ENCODE results near the gene MALRD1. TPM values are rescaled to one million over a fixed set of nuclear protein-coding genes. Genes with fewer than 3 reads are reported as not detected.
"Not testable (repeated sequence)": the region's sequence is repeated elsewhere in the genome, so short reads cannot be mapped to it uniquely, and the experiment has no call there.

The MALRD1 gene
- total RNA-seq, 1 donor from 2014 or later: not detected

DNA sequence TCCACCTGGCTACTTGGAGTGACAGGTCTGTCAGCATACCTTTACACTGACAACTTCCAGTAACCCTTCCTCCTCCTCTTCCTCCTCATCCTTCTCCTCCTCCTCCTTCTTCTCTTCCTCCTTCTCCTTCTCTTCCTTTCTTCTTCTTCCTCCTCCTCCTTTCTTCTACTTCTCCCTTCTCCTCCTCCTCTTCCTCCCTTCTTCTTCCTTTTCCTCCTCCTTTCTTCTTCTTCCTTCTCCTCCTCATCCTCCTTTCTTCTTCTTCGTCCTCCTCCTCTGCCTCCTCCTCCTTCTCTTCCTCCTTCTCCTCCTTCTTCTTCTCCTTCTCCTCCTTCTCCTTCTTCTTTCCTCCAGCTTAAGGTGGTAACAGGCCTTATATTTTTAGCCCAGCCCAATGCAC, 658.3 kb downstream of the MALRD1 start:
- DNase-seq (ENCODE audit: low read depth): no peak

DNA sequence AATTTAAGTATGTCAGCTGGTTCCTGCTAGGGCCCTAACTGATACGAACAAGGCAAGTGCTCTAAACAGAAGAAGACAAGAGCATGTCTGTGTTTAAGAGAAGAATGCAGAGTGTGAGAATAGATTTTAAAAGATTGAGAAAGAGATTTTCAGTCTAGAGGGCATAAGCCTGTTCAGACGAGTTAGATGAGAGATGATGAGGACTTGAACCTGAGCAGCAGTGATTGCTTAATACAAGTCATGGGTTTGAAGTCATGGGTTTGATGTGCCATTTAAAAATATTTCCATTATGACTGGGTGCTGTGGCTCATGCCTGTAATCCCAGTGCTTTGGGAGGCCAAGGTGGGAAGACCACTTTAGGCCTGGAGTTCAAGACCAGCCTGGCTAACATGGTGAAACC, 658.8 kb downstream of the MALRD1 start:
- no peak for DNase-seq (ENCODE audit: low read depth)

DNA sequence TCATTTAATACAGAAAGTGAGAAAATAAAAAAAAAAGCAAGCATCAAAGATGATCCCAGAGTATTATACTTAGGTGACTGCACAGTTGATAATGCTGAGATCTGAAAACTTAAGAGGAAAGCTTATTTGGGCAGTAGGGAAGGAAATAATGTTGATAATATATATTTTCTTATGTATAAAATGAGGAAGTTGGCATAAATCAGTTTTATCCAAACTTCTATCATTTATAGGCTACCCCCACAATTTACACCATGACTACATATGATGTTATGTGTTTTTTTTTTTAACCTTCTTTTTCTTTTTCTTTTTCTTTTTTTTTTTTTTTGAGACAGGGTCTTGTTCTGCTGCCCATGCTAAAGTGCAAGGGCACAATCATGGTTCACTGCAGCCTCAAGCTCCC, 659.4 kb downstream of the MALRD1 start:
- no peak for DNase-seq (ENCODE audit: low read depth)

DNA sequence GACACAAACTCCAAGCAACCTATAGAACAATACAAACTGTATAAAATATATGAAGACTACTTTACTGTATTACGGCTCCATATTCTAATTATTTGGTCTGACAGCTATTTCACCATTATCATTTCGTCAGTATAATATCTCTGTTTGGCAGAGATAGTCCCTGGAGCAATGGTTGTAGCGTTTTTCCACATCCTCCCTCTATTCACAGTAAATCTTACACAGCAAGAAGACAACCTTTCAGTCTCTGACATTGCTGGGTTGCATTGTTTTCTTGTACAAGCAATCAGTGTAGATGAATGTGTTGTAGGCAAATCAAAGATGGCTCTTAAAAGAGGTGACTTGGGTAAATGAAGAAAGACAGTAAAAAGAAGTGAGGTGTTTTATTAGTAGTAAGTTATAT, 662.0 kb downstream of the MALRD1 start:
- DNase-seq (ENCODE audit: low read depth): no peak

DNA sequence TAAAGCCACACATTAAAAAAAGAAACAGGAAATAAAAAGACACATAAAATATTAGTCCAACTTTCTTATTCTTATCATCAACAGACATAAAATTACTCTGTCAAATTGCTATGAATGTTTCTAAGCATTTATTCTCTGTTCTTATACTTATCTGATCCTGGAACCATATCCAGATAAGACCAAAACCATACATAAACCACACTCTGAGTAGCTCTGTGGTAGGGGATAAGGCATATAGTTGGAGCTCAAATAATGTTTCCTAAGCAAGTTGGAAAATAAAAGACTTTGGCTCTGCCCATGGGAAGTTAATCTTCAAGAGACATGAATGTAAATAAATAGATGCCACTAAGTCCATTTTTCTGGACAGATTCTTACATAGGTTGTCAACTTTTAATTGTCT, 664.6 kb downstream of the MALRD1 start:
- no peak for DNase-seq (ENCODE audit: low read depth)

DNA sequence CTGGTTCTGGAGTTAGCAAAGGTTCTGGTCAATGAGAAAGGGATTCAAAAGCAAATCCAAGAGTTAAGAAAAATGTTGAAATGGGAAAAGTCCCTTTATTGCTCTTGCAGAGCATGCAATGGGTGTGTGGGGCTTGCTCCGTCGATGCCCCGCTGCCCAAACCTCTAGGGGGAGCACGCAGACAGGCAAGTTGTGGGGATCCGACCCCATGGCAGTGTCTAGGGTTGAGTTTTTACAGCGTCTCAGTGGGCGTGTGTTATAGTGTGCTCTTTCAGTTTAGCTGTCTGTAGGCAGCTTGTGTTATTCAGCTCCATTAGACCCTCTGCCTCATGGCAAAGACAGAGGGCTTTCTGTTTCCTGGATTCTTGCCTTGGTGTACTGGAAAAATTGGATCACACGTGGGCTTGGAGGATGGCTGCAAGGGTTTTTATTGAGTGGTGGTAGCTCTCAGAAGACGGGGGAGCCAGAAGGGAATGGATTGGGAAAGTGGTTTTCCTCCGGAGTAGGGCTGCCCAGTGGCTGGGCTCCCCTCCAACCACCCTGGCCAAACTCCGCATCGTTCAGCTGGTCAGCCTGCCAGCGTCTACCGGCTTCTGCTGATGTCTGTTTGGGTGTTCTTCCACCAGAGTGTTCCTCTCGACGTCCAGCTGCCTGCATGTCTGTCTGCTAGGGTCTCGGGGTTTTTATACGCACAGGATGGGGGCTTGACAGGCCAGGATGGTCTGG, 665.4 kb downstream of the MALRD1 start:
- no peak for DNase-seq (ENCODE audit: low read depth)

DNA sequence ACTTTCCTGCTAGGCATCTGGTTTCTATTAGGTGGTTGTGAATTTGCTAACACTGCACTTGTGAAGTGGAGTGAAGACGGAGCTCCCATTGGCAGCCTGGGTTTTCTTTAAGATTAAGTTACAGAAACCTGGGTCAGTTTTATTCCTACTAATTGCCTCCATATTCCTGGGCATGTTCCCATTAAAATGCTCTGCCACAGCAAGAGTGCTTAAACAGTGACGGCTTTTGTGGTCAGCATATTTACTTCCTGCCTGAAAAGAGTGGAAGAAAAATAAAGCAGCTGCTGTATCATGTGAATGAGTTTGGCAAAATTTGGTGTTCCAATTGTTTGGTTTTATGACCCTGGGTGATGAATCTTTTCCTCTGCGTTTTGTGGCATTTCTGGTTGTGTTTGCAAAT, 670.7 kb downstream of the MALRD1 start:
- peak; percentile 86 for DNase-seq (ENCODE audit: low read depth)

DNA sequence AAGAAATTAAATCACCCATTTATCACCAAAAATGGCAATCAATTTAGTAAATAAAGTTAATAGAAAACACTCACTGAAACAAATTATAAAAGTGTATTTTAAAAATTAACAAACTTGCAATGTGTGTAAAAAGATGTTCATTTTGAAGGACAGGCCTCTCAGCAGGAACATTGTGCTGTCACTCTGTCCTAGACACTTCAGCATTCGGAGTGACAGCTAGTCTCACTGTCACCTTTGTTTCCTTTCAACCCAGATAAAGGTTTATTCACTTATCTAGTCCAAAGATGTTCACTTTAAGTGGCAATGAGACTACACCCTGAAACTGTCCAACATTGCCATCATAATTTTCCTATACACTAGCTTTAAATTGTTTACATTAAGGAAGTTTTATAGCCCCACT, 675.7 kb downstream of the MALRD1 start:
- DNase-seq (ENCODE audit: low read depth): no peak

DNA sequence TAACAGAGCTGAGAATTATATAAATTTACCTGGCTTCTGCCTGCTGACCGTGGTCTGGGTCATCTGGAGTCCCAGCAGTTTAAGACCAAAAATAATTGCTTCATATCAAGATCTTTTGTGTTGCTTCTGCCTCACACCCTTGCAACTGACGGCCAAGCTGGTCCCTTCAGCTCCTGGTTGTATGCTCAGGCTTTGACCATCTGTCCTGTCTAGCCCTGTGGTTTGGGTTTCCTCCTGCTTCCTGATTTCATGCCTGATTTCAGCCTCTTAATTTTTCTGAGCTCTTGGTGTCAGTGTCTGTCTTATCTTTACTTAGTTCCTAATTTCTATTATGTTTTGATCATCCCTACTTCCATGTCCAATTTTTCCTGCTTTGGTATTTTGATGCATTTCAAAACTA, 679.8 kb downstream of the MALRD1 start:
- DNase-seq (ENCODE audit: low read depth): peak; percentile 49

DNA sequence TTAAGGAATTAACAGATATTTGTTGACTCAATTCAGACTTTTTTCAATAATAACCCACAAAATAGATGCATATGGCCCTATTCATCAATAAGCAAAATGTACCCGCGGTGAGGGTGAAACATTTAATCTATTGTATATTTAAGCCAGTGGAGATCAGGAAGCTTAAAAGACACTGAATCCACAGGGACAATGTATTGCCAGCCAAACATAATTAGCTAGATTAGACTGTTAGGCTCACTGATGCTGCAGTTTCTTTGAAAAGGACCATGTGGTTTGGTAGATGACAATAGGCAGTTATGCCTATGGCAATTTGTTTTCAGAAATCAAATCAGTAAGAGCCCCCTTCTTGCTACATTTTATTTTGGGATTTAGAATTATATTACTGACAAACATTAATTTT, 680.4 kb downstream of the MALRD1 start:
- DNase-seq (ENCODE audit: low read depth): no peak

DNA sequence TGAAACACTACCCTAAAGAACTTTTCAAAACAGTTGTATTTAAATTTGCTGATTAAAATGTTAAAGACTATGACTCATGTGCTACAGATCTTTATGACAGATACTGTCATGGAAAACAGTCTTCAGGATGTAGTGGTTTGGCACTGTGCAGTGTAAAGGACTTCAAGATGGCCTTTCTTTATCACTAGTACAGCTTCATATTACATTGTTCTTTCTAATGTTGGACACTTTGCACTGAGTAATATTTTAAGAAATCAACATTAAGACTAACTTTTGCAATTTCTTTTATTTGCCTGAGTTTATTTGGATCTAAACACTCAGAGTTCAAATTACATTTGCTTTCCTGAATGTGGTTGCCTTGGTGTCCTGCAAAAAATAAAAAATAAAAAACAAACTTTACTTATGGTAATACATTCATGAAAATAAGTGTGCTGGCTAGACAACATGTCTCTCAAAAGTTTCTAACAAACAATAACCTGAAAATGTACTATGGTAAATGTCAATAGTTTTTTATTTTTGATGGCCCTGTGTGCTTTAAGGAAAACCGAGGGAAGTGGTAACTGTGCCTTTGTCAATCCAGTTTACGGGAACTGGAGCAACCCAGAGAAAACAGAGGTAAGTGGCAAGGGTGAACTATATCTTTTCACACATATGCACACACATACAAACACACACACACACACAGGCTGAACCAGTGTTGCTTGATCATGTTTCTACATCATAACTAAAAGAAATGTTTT, 681.7 kb downstream of the MALRD1 start:
- no peak for DNase-seq (ENCODE audit: low read depth)

DNA sequence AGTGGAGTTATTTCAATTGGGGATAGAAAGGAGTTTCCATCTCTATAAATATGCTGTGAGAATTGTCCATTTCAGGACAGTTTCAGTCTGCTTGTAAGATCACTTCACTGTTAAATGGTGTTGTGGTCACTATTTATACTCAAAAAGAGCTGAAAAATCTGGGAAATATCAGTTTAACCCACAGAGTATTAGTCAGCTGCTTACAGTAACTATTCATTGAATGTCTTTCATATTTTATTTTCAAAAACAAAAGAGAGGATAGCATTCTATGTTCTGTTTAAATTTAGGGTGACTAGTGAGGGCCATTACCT, 682.3 kb downstream of the MALRD1 start:
- DNase-seq (ENCODE audit: low read depth): peak; percentile 45

DNA sequence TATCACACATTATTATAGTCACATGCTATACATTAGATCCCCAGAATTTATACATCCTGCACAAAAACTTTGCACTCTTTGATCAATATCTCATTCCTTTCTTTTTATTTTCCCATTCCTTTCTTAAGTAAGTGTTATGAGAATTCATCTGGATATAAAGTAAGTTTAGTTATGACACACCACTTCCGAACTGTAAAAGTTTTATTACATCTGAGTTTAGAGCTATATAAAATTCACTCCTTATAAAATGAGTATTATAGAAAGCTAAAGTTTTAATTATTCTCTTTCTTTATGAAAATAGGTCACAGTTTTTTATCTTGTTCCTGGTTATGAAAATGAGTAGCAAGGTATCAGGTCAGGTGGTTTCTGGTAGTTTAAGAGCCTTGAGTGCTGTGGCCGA, 683.0 kb downstream of the MALRD1 start:
- no peak for DNase-seq (ENCODE audit: low read depth)

DNA sequence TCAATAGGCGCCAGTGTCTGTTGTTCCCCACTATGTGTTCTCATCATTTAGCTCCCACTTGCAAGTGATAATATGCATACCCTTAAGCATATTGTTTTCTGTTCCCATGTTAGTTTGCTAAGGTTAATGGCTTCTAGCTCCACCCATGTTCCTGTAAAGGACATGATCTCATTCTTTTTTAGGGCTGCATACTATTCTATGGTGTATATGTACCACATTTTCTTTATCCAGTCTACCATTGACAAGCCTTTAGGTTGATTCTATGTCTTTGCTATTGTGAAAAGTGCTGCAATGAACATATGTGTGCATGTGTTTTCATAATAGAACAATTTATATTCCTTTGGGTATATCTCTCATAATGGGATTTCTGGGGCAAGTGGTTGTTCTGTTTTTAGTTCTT, 689.8 kb downstream of the MALRD1 start:
- DNase-seq (ENCODE audit: low read depth): no peak

DNA sequence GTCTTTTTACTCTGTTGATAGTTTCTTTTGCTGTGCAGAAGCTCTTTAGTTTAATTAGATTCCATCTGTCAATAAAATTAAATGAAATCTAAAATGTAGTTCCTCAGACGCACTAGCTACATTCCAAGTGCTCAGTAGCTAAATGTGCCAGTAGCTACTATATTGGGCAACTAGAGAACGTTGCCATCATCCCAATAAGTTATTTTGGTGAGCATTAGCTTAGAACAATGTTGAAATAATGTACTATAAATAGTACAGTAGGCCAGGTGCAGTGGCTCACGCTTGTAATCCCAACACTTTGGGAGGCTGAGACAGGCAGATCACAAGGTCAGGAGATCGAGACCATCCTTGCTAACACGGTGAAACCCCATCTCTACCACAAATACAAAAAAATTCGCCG, 690.6 kb downstream of the MALRD1 start:
- peak; percentile 70 for DNase-seq (ENCODE audit: low read depth)

DNA sequence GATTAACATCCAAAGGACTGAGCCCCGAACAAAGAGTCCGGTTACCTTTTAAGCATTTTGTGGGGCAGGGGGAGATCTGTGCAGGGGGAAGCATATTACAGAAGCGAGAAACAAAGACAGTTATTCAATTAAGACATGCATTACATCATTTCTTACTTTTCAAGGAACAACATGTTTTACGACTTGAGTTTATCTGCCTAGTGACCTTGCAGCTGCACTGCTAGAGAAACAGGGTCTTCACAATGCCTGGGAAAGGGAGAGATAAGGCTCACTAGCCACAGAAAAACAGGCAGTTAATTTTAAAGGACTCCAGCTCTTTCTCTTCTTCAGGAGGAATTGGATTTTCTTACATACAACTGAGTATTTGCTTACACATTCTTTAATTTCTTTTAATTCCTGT, 693.5 kb downstream of the MALRD1 start:
- not testable (repeated sequence) for DNase-seq (ENCODE audit: low read depth)

DNA sequence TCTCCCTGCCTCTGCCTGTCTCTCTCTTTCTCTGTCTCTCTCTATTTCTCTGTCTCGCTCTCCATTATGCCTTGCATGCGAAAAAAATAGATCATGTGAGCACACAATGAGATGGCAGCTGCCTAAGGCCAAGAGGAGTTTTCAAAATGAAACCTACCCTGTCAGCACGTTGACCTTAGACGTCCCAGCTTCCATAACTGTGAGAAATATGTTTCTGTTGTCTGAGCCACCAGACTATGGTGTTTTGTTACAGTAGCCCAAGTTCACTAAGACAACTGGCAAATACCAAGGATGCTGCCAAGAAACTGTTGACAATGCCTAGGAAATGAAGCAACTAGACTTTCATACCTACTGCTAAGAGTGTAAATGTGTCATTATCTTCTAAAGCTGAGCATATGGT, 697.1 kb downstream of the MALRD1 start:
- peak; percentile 90 for DNase-seq (ENCODE audit: low read depth)

DNA sequence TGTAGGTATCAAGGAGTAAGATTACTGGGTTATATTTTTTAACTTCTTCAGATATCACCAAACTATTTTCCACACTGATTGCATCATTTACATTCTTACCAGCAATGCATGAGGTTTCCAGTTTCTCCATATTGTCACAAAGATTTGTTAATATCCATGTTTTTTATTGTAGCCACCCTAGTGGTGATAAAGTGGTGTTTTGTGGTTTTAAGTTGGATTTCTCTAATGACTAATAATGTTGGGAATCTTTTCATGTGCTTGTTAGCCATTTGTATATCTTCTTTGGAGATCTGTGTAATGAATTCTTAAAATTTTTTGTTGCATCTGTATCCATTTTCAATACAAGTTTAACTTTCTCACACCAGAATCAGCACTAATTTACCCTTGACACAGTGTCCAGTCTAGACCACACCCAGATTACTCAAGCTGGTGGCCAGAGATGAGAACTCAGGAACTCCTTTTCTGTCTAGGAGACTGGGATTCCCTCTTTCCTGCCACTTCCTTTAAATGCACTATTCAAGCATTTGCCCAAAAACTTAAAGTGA, 700.7 kb downstream of the MALRD1 start:
- DNase-seq (ENCODE audit: low read depth): peak; percentile 72

DNA sequence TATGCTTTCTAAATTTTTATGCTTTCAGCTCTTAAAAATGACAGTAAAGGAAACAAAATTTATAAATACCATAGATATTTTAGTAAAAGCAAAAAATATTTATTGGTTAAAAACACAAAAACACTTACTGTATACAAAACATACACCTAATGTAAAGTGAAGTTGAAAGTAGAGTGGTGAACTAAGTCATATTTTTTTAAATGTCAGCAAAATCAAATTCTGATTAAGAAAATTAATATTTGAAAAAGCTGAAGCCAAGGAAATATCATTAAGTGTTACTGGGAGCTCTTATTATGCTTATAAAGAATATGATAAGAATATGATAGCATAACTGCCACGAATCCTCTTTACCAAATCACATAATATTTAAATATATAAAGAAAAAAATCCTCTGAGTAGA, 702.4 kb downstream of the MALRD1 start:
- no peak for DNase-seq (ENCODE audit: low read depth)

DNA sequence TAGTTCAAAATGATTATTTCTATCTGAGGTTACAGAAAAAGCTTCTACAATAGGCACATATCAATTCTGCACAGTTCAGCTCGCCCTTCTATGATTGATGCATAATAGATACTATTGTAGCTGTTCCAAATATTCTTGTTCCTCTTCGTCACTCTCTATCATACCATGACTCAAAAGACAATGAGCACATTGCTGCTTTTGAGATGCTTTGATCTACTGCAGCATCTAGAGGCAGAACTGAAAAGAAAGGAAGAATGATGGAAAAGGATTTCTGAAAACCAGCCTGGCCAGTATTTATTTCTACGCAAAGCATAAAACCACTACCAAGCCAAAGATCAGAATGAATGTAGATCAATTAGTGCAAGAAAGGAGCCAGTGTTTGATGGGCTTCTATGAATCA, 708.3 kb downstream of the MALRD1 start:
- no peak for DNase-seq (ENCODE audit: low read depth)

DNA sequence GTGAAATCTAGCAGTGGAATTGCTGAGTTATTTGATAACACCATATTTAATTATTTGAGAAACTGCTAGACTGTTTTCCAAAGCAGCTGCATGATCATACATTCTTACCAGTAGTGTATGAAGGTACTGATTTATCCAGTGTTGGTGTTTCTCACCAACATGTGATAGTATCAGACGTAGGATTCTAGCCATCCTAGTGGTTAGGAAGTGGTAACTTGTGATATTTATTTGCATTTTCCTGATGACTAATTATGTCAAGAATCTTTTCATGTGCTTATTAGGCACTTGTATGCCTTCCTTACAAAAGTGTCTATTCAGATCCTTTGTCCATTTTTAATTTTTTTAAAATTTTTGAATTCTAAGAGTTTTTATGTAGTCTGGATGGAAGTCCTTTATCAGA, 713.4 kb downstream of the MALRD1 start:
- DNase-seq (ENCODE audit: low read depth): no peak

DNA sequence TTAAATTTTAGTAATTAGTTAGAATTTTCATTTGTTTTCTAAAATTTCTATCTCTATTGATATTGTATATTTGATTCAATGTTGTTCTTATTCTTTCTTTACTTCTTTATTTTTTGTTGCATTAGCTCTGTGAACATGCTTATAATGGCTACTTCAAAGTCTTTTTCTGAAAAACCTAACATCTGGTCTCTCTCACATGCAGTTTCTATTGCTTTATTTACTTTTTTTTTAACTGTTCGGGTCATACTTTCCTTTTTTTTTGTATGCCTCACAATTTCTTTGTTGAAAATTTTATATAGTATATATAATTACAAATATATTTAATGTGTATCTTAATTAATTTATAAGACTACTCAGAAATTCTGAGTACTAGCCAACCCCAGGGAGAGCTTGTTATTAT, 715.5 kb downstream of the MALRD1 start:
- no peak for DNase-seq (ENCODE audit: low read depth)

DNA sequence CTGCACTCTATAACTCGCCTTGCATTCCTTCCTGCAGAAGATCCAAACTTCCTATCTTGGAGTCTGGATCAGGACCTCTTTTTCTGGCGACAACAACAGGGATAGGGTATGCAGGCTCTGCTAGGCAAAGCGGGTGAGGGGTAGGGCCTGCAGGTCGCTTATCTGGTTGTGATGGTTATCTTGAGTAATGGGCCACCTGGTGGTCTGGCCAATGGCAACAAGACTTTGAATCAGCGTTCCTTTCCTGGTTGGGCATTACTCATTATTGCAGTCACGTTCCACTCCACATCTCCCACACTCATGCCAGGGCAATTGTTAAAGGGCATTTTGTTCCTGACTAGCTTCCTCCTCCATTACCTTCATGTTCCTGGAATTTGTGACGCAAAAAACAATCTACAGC, 719.3 kb downstream of the MALRD1 start:
- DNase-seq (ENCODE audit: low read depth): no peak

All from myocyte (in vitro differentiated cells).